ENCODE data around the gene L1CAM.

Gene L1CAM

GRCh38 chrX:153901753-153902140 is 15.8 kb upstream of the L1CAM start:
- DNase-seq = no peak

GRCh38 chrX:153900831-153901752 is 15.1 kb upstream of the L1CAM start:
- peak; percentile 79 for DNase-seq

- no peak for DNase-seq
Observed at GRCh38 chrX:153897899-153898298, 11.9 kb upstream of the L1CAM start.

GRCh38 chrX:153889123-153889522 is 3.1 kb upstream of the L1CAM start:
- DNase-seq = no peak

GRCh38 chrX:153888344-153888743 is 2.4 kb upstream of the L1CAM start:
- peak; percentile 33 for DNase-seq

- DNase-seq = no peak
Observed at GRCh38 chrX:153887385-153887784, 1.4 kb upstream of the L1CAM start.

GRCh38 chrX:153886915-153887314 is 942 bp upstream of the L1CAM start:
- DNase-seq = no peak

- no peak for DNase-seq
Observed at GRCh38 chrX:153885208-153885787, 675 bp downstream of the L1CAM start.

- DNase-seq = no peak
Observed at GRCh38 chrX:153884590-153884989, 1.4 kb downstream of the L1CAM start.

GRCh38 chrX:153884136-153884535 is 1.8 kb downstream of the L1CAM start:
- no peak for DNase-seq

GRCh38 chrX:153883163-153883843 is 2.7 kb downstream of the L1CAM start:
- DNase-seq = no peak

- no peak for DNase-seq
Observed at GRCh38 chrX:153882557-153882956, 3.4 kb downstream of the L1CAM start.

- DNase-seq = no peak
Observed at GRCh38 chrX:153882086-153882498, 3.9 kb downstream of the L1CAM start.

GRCh38 chrX:153881281-153881680 is 4.7 kb downstream of the L1CAM start:
- no peak for DNase-seq

GRCh38 chrX:153880440-153880815 is 5.5 kb downstream of the L1CAM start:
- DNase-seq = no peak

GRCh38 chrX:153879741-153880439 is 6.1 kb downstream of the L1CAM start:
- DNase-seq = no peak

GRCh38 chrX:153878969-153879653 is 6.9 kb downstream of the L1CAM start:
- DNase-seq = no peak

GRCh38 chrX:153878345-153878744 is 7.6 kb downstream of the L1CAM start:
- DNase-seq = no peak

- no peak for DNase-seq
Observed at GRCh38 chrX:153877571-153878261, 8.3 kb downstream of the L1CAM start.

- no peak for DNase-seq
Observed at GRCh38 chrX:153876112-153876491, 9.9 kb downstream of the L1CAM start.

GRCh38 chrX:153875391-153876111 is 10.4 kb downstream of the L1CAM start:
- peak; percentile 45 for DNase-seq
